HEK293T (cell line): Measurements from ENCODE around the gene PELI2.

Experiments used
- ELF4 ChIP-seq: fragments of 450-650 bp; IDR thresholded peaks from 2 replicates; pipeline ENCODE4 v1.6.1; 2017; ENCODE audit warnings: antibody characterized with exemption
- HDGF ChIP-seq: fragments of 450-650 bp; IDR thresholded peaks from 2 replicates; pipeline ENCODE4 v1.6.1; 2017; ENCODE audit warnings: antibody characterized with exemption, borderline replicate concordance
- PKNOX1 ChIP-seq: fragments of 450-650 bp; IDR thresholded peaks from 2 replicates; pipeline ENCODE4 v1.6.1; 2016
- SUZ12 ChIP-seq: fragments of 450-650 bp; IDR thresholded peaks from 2 replicates; pipeline ENCODE4 v1.6.1; 2016; ENCODE audit warnings: mild to moderate bottlenecking

- TF ChIP-seq ELF4, result no peak
- TF ChIP-seq SUZ12, result no peak
- no peak for TF ChIP-seq HDGF
- TF ChIP-seq PKNOX1, result no peak
Measured at GRCh38 chr14:56177036-56177435, 58.8 kb downstream of the PELI2 start.
